SJSA1 (cell line): Measurements from ENCODE around the gene HEXD. TPM values are rescaled to one million over a fixed set of nuclear protein-coding genes. Genes with fewer than 3 reads are reported as not detected.
"Not testable (repeated sequence)": the region's sequence is repeated elsewhere in the genome, so short reads cannot be mapped to it uniquely, and the experiment has no call there.

Experiments used
- DNase-seq, 2 experiments: peaks; one replicate each; pipeline ENCODE4 v3.0.0-alpha.2; 2015 to 2020; ENCODE audit warnings: low spot score in 2 of 2, low read depth in 1 of 2
- H3K27ac ChIP-seq: fragments of 250-450 bp; sonication (Bioruptor Pico); 2 replicates; pipeline ENCODE4 v1.5.1; 2020; ENCODE audit warnings: mild to moderate bottlenecking, moderate library complexity
- H3K27me3 ChIP-seq: fragments of 250-450 bp; sonication (Bioruptor Pico); replicated peaks from 2 replicates; pipeline ENCODE4 v1.5.1; 2020; ENCODE audit warnings: mild to moderate bottlenecking, moderate library complexity
- H3K36me3 ChIP-seq: fragments of 250-450 bp; sonication (Bioruptor Pico); 2 replicates; pipeline ENCODE4 v1.5.1; 2020; ENCODE audit warnings: mild to moderate bottlenecking
- H3K4me1 ChIP-seq: fragments of 250-450 bp; sonication (Bioruptor Pico); replicated peaks from 2 replicates; pipeline ENCODE4 v1.6.1; 2021; ENCODE audit warnings: mild to moderate bottlenecking
- H3K4me3 ChIP-seq: fragments of 250-450 bp; sonication (Bioruptor Pico); 2 replicates; pipeline ENCODE4 v1.5.1; 2020; ENCODE audit warnings: mild to moderate bottlenecking
- H3K9me3 ChIP-seq: fragments of 250-450 bp; sonication (Bioruptor Pico); replicated peaks from 2 replicates; pipeline ENCODE4 v1.5.1; 2020; ENCODE audit warnings: mild to moderate bottlenecking
- total RNA-seq: library from RNA; depleted of rRNA; stranded (reverse); fragments of >200 nt; shearing (Covaris generic); gene quantifications from 2 replicates; pipeline ENCODE4 v1.2.3, GENCODE V29; 2014

HEXD gene
- total RNA-seq, 1 experiment from 2014 or later: 21.7 TPM

DNA sequence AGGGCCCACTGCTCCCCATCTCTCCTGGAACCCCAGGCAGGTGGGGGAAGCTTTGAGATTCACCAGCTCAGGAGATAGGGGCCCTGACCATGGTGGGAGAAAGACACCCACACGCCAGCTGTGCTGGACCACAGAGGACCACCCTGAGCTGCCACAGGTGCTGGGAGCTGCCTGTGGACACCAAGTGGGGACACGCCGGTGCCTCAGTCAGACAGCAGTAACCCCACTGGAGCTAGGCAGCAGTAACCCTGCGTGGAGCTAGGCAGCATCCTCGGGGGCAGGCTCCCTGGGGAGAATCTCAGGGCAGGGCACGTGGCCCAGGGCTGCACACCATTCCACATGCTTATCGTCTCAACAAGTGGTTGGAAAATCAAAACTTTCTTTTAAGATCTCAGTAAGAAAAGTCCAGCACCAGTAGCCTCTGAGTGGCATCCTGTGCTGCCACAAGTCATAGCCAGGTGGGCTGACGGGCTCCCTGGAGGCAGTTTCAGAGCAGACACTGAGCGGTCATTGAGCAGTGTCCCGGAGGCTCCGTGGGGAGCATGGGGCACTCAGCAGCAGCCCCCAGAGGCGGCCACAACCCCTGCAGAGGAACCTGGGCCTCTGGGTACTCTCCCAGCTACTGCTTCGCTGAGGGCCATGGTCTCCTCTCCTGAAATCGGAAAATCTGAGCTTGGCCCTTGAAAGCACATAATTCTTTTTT lies 8.0 kb upstream of the HEXD start:
- Histone ChIP-seq H3K9me3 (no peaks in the 10 kb centered on the region), H3K4me1 (peaks cover 77% of the 10 kb centered on the region), H3K4me3 (no peak overlapping the region; the same call in 1 of the 2 replicates), H3K27ac (no peak overlapping the region), H3K27me3 (no peaks in the 10 kb centered on the region), H3K36me3 (peaks cover 30% of the 10 kb centered on the region)
- no peak for DNase-seq

- peak overlapping the region; percentile 72 for H3K27ac ChIP-seq
- peak overlapping the region; percentile 22 for H3K4me3 ChIP-seq
- DNase-seq: peak; percentile 88 to 95
- peaks cover 71% of the 10 kb centered on the region for H3K4me1 ChIP-seq
- no peaks in the 10 kb centered on the region for H3K27me3 ChIP-seq
- no peaks in the 10 kb centered on the region for H3K9me3 ChIP-seq
- peaks cover 24% of the 10 kb centered on the region for H3K36me3 ChIP-seq
Observed at GRCh38 chr17:82411396-82412053, 6.6 kb upstream of the HEXD start.

- peaks cover 65% of the 10 kb centered on the region for H3K4me1 ChIP-seq
- not testable (repeated sequence) for H3K27ac ChIP-seq, H3K9me3 ChIP-seq, DNase-seq, H3K27me3 ChIP-seq, H3K4me3 ChIP-seq
- peaks cover 23% of the 10 kb centered on the region for H3K36me3 ChIP-seq
Observed at GRCh38 chr17:82412081-82412480, 6.1 kb upstream of the HEXD start.

DNA sequence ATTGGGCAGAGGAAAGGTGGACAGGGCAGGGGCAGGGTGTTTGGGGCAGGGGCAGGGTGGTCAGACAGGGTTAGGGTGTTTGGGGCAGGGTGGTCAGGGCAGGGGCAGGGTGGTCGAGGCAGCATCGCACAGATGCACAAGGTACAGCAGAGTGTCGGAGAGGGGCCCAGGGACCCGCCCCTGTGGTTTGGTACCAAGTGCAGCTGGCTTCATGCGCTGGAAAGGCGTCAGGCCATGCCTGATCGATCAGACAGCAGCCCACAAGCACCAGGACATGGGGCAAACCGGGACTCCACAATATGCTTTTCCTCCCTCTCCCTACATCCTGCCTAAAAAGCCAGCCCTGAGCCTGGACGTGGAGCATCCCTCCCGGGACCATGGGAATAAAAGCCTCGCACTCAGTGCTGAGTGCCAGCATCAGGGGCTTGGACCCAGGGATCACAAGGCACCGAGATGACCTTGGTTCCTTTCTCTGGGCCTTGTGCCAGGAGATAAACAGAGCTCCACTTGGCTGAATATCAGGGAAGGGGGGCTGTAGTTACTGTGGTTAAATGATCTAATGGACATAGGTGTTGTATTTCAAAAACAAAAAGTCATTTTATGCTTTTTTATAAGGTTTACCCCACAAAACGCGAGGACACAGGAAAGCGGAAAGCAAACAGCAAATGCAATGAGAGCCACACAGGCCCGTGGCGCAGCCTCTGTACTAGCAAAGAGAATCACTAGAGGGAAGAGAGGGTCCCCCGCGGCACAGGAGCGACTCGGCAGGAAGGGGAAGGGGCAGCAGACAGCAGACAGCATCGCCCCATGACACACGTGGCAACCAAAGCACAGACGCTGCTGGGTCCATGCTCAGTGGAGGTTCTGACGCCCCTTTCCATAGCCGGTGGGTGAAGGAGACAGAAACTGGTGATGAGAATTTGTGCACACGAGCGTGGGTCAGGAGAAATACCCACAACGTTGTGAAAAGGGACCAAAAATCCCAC lies 5.3 kb upstream of the HEXD start:
- Histone ChIP-seq H3K4me3 (no peak overlapping the region), H3K27me3 (no peaks in the 10 kb centered on the region), H3K27ac (peak overlapping the region; percentile 16; the same call in 1 of the 2 replicates), H3K9me3 (no peaks in the 10 kb centered on the region), H3K36me3 (peaks cover 23% of the 10 kb centered on the region), H3K4me1 (peaks cover 61% of the 10 kb centered on the region)
- DNase-seq: peak in 1 of 2 experiments; percentile 46

DNA sequence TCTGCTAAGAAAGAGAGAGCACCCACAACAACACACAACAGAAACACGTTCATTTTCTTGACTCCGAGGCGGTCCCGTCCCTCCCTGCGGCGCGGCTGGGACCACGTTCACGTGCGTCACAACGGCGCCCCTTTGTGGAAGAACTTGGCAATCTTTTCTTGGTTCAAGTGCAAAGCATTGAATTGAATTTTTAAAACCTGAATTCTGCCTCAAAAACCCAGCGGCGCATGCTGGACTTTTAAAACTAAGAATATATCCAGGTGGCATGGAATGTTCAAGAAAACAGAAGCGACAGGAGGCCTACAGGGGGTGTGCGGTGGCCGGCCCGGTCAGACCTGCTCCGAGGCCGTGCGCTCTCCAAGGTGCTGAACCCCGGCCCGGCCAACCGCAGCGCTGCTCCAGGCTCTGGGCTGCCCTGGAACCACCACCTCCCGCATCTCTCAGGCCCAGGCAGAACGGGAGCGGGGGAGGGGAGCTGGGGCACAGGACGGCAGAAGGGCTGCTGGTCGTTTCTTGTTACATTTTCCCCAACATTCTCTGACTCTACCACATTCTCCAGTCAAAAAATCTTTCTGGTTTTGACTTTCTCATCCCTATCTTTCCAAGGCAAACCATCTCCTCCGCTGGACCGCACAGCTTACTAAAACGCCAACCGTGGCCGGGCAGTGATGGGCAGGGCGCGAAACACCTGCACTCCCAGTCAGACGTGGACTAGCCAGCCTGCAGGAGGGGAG lies 3.4 kb upstream of the HEXD start:
- Histone ChIP-seq H3K27ac (no peak overlapping the region), H3K4me1 (peaks cover 51% of the 10 kb centered on the region), H3K27me3 (no peaks in the 10 kb centered on the region), H3K9me3 (peaks cover 6% of the 10 kb centered on the region; the same call in 1 of the 2 replicates), H3K4me3 (no peak overlapping the region), H3K36me3 (peaks cover 21% of the 10 kb centered on the region)
- peak; percentile 80 to 87 for DNase-seq

- H3K27ac ChIP-seq: no peak overlapping the region
Observed at GRCh38 chr17:82415336-82415735, 2.8 kb upstream of the HEXD start.

DNA sequence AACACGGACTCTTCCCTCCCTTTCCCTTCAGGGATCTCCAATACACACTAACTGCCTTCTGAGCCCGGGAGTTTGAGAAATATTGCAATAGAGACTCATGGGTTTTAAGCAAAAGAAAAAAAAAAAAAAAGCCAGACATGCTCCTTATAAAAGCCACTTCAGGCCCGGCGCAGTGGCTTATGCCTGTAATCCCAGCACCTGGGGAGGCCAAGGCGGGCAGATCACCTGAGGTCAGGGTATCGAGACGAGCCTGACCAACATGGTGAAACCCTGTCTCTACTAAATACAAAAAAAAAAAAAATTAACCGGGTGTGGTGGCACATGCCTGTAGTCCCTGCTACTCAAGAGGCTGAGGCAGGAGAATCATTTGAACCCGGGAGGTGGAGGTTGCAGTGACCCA lies 2.4 kb upstream of the HEXD start:
- Histone ChIP-seq H3K4me1 (peaks cover 44% of the 10 kb centered on the region), H3K27me3 (no peaks in the 10 kb centered on the region), H3K36me3 (peaks cover 25% of the 10 kb centered on the region), H3K4me3 (no peak overlapping the region), H3K9me3 (peaks cover 6% of the 10 kb centered on the region; the same call in 1 of the 2 replicates), H3K27ac (no peak overlapping the region)
- DNase-seq: no peak

More at GRCh38 chr17:82415336-82415735, 2.8 kb upstream of the HEXD start:
- no peaks in the 10 kb centered on the region for H3K27me3 ChIP-seq
- H3K36me3 ChIP-seq: peaks cover 21% of the 10 kb centered on the region
- DNase-seq: no peak
- peaks cover 45% of the 10 kb centered on the region for H3K4me1 ChIP-seq
- H3K4me3 ChIP-seq: no peak overlapping the region
- H3K9me3 ChIP-seq: peaks cover 6% of the 10 kb centered on the region; the same call in 1 of the 2 replicates

GRCh38 chr17:82416264-82416663 lies 1.9 kb upstream of the HEXD start:
- H3K4me1 ChIP-seq: peaks cover 41% of the 10 kb centered on the region
- peaks cover 30% of the 10 kb centered on the region for H3K36me3 ChIP-seq
- H3K9me3 ChIP-seq: peaks cover 6% of the 10 kb centered on the region; the same call in 1 of the 2 replicates
- no peak overlapping the region for H3K4me3 ChIP-seq
- no peak overlapping the region for H3K27ac ChIP-seq
- H3K27me3 ChIP-seq: no peaks in the 10 kb centered on the region
- no peak for DNase-seq

DNA sequence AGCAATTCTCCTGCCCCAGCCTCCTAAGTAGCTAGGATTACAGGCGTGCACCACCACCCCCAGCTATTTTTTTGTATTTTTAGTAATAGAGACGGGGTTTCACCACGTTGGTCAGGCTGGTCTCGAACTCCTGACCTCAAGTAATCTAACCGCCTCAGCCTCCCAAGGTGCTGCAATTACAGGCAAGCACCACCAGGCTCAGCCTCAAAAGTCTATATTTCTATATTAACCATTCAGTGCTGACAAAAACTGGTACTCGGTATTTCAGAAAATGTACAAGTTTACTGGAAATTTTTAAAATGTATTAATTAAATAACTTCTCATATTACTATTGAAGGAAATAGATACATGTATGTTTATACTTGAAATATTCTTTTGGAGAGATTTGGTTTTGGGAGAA lies 1.4 kb upstream of the HEXD start:
- Histone ChIP-seq H3K4me1 (peaks cover 36% of the 10 kb centered on the region), H3K27me3 (no peaks in the 10 kb centered on the region), H3K4me3 (no peak overlapping the region), H3K27ac (no peak overlapping the region), H3K36me3 (peaks cover 35% of the 10 kb centered on the region), H3K9me3 (peaks cover 6% of the 10 kb centered on the region; the same call in 1 of the 2 replicates)
- no peak for DNase-seq

DNA sequence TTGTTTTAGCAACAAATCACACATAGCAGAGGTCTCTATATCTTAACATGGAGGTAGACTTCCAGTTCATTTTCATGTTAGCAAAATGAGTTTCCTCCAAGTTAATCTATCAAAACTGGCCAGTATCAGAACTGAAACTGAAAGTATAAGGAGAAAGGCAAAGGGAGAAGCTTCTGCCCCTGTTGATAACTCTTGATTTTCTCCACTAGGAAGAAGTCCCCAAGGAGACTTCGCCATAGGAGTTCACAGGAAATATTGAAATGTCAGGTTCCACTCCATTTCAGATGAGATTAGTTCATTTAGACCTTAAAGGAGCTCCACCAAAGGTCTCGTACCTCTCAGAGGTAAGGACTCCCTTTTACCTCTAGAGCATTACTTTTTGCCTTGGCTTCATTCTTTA lies 1.4 kb downstream of the HEXD start:
- no peak overlapping the region for H3K27ac ChIP-seq
- peaks cover 48% of the 10 kb centered on the region for H3K36me3 ChIP-seq
- peaks cover 9% of the 10 kb centered on the region; the same call in 1 of the 2 replicates for H3K9me3 ChIP-seq
- DNase-seq: no peak
- H3K4me3 ChIP-seq: peak overlapping the region; percentile 100; the same call in 1 of the 2 replicates
- no peaks in the 10 kb centered on the region for H3K27me3 ChIP-seq
- H3K4me1 ChIP-seq: peaks cover 17% of the 10 kb centered on the region

GRCh38 chr17:82424001-82424862 lies 6.1 kb downstream of the HEXD start:
- peaks cover 4% of the 10 kb centered on the region; the same call in 1 of the 2 replicates for H3K4me1 ChIP-seq
- no peak overlapping the region for H3K27ac ChIP-seq
- peaks cover 34% of the 10 kb centered on the region for H3K36me3 ChIP-seq
- 0 out of 2 replicates have a peak, but pooled peaks cover 3% of the 10 kb centered on the region for H3K9me3 ChIP-seq
- H3K27me3 ChIP-seq: no peaks in the 10 kb centered on the region
- DNase-seq: peak in 1 of 2 experiments; percentile 59
- H3K4me3 ChIP-seq: no peak overlapping the region

DNA sequence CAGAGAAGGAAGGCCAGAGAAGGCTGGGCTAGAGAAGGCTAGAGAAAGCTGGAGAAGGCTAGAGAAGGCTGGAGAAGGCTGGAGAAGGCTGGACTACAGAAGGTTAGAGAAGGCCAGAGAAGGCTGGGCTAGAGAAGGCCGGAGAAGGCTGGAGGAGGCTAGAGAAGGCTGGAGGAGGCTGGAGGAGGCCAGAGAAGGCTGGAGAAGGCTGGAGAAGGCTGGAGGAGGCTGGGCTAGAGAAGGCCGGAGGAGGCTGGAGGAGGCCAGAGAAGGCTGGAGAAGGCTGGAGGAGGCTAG lies 6.7 kb downstream of the HEXD start:
- DNase-seq: no peak
- H3K4me3 ChIP-seq: no peak overlapping the region
- H3K27ac ChIP-seq: no peak overlapping the region
- no peaks in the 10 kb centered on the region; the same call in 1 of the 2 replicates for H3K4me1 ChIP-seq
- 0 out of 2 replicates have a peak, but pooled peaks cover 3% of the 10 kb centered on the region for H3K9me3 ChIP-seq
- H3K36me3 ChIP-seq: peaks cover 34% of the 10 kb centered on the region
- H3K27me3 ChIP-seq: no peaks in the 10 kb centered on the region
